Panc1 (cell line): ENCODE data around the gene TRDMT1.

Experiments
- CTCF ChIP-seq: fragments of 450-650 bp; IDR thresholded peaks from 2 replicates; pipeline ENCODE4 v1.5.1; 2017; ENCODE audit warnings: mild to moderate bottlenecking
- POLR2AphosphoS5 ChIP-seq: IDR thresholded peaks from 2 replicates; pipeline ENCODE4 v1.6.1; 2012; ENCODE audit warnings: mild to moderate bottlenecking, low read depth, low read length, moderate library complexity
- TCF7L2 ChIP-seq: IDR thresholded peaks from 2 replicates; pipeline ENCODE4 v1.6.1; 2011; ENCODE audit warnings: mild to moderate bottlenecking, low read depth, low read length, inconsistent platforms

DNA sequence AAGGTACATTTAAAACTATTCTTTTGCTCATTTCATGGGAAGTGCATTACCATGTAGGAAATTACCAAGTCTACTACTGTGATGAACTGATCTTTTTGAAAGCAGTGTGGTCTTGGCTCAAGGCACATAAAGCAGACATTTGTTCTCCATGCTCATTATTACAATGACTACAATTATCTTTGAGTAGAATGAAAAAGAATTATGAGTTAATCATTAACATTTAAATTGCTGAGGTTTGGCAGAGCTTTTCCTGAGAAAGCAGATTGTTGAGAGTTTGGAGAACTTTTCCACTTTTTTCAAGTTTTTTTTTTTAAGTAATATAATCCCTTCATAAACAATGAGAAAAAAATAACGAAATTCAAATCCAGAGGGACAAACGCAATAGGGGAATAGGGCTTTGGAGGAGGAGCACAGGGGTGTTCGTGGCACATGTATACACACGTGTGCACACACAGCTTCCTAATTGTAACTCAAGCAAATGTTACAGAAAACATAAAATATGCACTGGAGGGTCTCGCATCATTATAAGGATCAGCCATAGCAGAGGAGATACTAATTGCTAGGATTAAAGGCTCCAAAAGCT is 62.9 kb downstream of the TRDMT1 start:
- TF ChIP-seq CTCF = no peak
- TF ChIP-seq TCF7L2 = no peak
- TF ChIP-seq POLR2AphosphoS5 = no peak
